Activated B cell treated with CpG ODN at 0.5 μM for 24 hours (primary cell): ENCODE data around the gene CCDC88B. TPM values are rescaled to one million over a fixed set of nuclear protein-coding genes. Genes with fewer than 3 reads are reported as not detected.

Experiments used
- ATAC-seq: fragments of 200-7000 bp; cut with Tn5 transposase; one replicate; pipeline ENCODE4 v1.10.0; 2021; ENCODE audit warnings: low read depth, mild to moderate bottlenecking, moderate library complexity
- CTCF ChIA-PET: fragments of 350-600 bp; sonication (Branson Sonifier 250); formaldehyde crosslinking; loops from one replicate; lab custom pipeline; 2021; ENCODE audit warnings: antibody characterized with exemption; lab: Charles Lee
- POLR2A ChIA-PET: fragments of 350-600 bp; sonication (Branson Sonifier 250); formaldehyde crosslinking; loops from one replicate; lab custom pipeline; 2021; ENCODE audit warnings: antibody characterized with exemption; lab: Charles Lee
- DNase-seq: peaks from one replicate; pipeline ENCODE4 v3.0.0; 2022
- H3K27ac Mint-ChIP-seq: one replicate; pipeline ENCODE4 v1.8.0; 2020; ENCODE audit warnings: mixed read lengths
- H3K27me3 Mint-ChIP-seq: one replicate; pipeline ENCODE4 v1.8.0; 2021; ENCODE audit warnings: mixed read lengths
- H3K36me3 Mint-ChIP-seq: one replicate; pipeline ENCODE4 v1.8.0; 2021; ENCODE audit warnings: low read depth, mixed read lengths
- H3K4me1 Mint-ChIP-seq: one replicate; pipeline ENCODE4 v1.8.0; 2021; ENCODE audit warnings: mixed read lengths
- H3K4me3 Mint-ChIP-seq: one replicate; pipeline ENCODE4 v1.8.0; 2020; ENCODE audit warnings: mild to moderate bottlenecking, mixed read lengths
- H3K9me3 Mint-ChIP-seq: one replicate; pipeline ENCODE4 v1.8.0; 2020; ENCODE audit warnings: mixed read lengths
- CTCF ChIP-seq: fragments of 200-600 bp; IDR thresholded peaks from one replicate; pipeline ENCODE4 v1.8.0; 2022; ENCODE audit warnings: antibody characterized with exemption, mild to moderate bottlenecking
- intact Hi-C: fragments of 100-400 bp; cut with micrococcal nuclease; formaldehyde crosslinking; loops from one replicate; pipeline ENCODE4 v1.15.1; 2024
- total RNA-seq: library from RNA; stranded (reverse); gene quantifications from 2 replicates; pipeline ENCODE4 v1.2.3, GENCODE V29; 2022

Gene CCDC88B
- total RNA-seq, 1 donor from 2014 or later = 201 TPM

GRCh38 chr11:64373598-64373974, 33.6 kb downstream of the CCDC88B start:
- CTCF ChIA-PET = no interaction called here
- H3K4me3 Mint-ChIP-seq = no peak overlapping the region

GRCh38 chr11:64376071-64376470, 36.1 kb downstream of the CCDC88B start:
- H3K27me3 Mint-ChIP-seq = no peaks in the 10 kb centered on the region
- H3K4me1 Mint-ChIP-seq = peaks cover 6% of the 10 kb centered on the region
- ChIA-PET CTCF (no interaction called here), POLR2A (interaction anchor here (0.7 kb wide), 1 partner anchor 9 kb away, joined by 4 read pairs; no protein-coding TSS in a partner anchor)
- no peak overlapping the region for H3K4me3 Mint-ChIP-seq
- H3K36me3 Mint-ChIP-seq = peaks cover 4% of the 10 kb centered on the region
- no peak for TF ChIP-seq CTCF
- H3K9me3 Mint-ChIP-seq = no peaks in the 10 kb centered on the region
- intact Hi-C loops = no loop called here
- ATAC-seq (no peak), DNase-seq (no peak)
- no peak overlapping the region for H3K27ac Mint-ChIP-seq

More at GRCh38 chr11:64373598-64373974, 33.6 kb downstream of the CCDC88B start:
- peaks cover 6% of the 10 kb centered on the region for H3K4me1 Mint-ChIP-seq
- H3K9me3 Mint-ChIP-seq = no peaks in the 10 kb centered on the region
- ATAC-seq (peak; percentile 31), DNase-seq (no peak)
- no peak for TF ChIP-seq CTCF
- intact Hi-C loops = no loop called here
- POLR2A ChIA-PET = no interaction called here
- H3K27ac Mint-ChIP-seq = no peak overlapping the region
- H3K36me3 Mint-ChIP-seq = peaks cover 18% of the 10 kb centered on the region
- H3K27me3 Mint-ChIP-seq = no peaks in the 10 kb centered on the region

- TF ChIP-seq CTCF = no peak
- no peaks in the 10 kb centered on the region for H3K36me3 Mint-ChIP-seq
- CTCF ChIA-PET = no interaction called here
- no peak overlapping the region for H3K4me3 Mint-ChIP-seq
- H3K9me3 Mint-ChIP-seq = no peaks in the 10 kb centered on the region
- no peaks in the 10 kb centered on the region for H3K27me3 Mint-ChIP-seq
- intact Hi-C loops = no loop called here
- peaks cover 4% of the 10 kb centered on the region for H3K4me1 Mint-ChIP-seq
- POLR2A ChIA-PET = no interaction called here
- no peak overlapping the region for H3K27ac Mint-ChIP-seq
- DNase-seq (no peak), ATAC-seq (no peak)
Measured at GRCh38 chr11:64378335-64378880, 38.4 kb downstream of the CCDC88B start.

- DNase-seq (no peak), ATAC-seq (no peak)
- Mint-ChIP-seq H3K4me1 (no peaks in the 10 kb centered on the region), H3K4me3 (no peak overlapping the region), H3K36me3 (no peaks in the 10 kb centered on the region), H3K27me3 (no peaks in the 10 kb centered on the region), H3K27ac (no peak overlapping the region), H3K9me3 (no peaks in the 10 kb centered on the region)
- ChIA-PET POLR2A (no interaction called here), CTCF (no interaction called here)
- TF ChIP-seq CTCF = no peak
- intact Hi-C loops = no loop called here
Measured at GRCh38 chr11:64379160-64379559, 39.2 kb downstream of the CCDC88B start.

- Mint-ChIP-seq H3K9me3 (no peaks in the 10 kb centered on the region), H3K36me3 (no peaks in the 10 kb centered on the region), H3K4me1 (no peaks in the 10 kb centered on the region), H3K27ac (no peak overlapping the region), H3K27me3 (no peaks in the 10 kb centered on the region), H3K4me3 (no peak overlapping the region)
- ATAC-seq (no peak), DNase-seq (no peak)
- CTCF ChIA-PET = no interaction called here
- intact Hi-C loops = no loop called here
- TF ChIP-seq CTCF = no peak
- POLR2A ChIA-PET = interaction anchor here (0.6 kb wide), 1 partner anchor 21 kb away, joined by 3 read pairs; the partner anchor contains the start of gene RPS6KA4
Measured at GRCh38 chr11:64379817-64380709, 40.1 kb downstream of the CCDC88B start.
